SH-SY5Y (cell line): ENCODE measurements around the gene CTNNA1.

Experiments
- GATA2 ChIP-seq: IDR thresholded peaks from 2 replicates; pipeline ENCODE4 v1.6.1; 2011; ENCODE audit warnings: mild to moderate bottlenecking, low read depth, low read length
- GATA3 ChIP-seq: IDR thresholded peaks from 2 replicates; pipeline ENCODE4 v1.6.1; 2011; ENCODE audit warnings: low read depth, mild to moderate bottlenecking, low read length, moderate library complexity

DNA sequence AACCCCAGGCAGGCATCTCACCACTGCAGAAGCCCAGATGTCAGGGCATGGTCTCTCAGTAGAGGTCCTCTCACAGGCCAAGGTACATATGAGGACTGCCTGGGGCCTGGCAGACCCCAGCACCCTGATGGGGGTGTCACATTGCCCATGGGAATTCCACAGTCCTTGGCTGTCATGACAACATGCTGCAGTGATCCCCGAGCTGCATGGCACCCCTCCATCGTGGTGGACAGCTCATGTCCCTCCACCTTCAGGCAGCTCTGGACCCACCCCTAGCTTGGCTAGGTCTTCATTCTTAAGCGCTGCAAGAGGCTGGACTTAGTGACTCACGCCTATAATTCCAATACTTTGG lies 196.0 kb downstream of the CTNNA1 start:
- TF ChIP-seq GATA3 (no peak), GATA2 (no peak)
